GM03348 (cell line): ENCODE results near the gene FBXW5.

ENCODE experiments used
- DNase-seq: peaks from one replicate; pipeline ENCODE4 v3.0.0; 2012; ENCODE audit warnings: low spot score

The FBXW5 gene, protein sequence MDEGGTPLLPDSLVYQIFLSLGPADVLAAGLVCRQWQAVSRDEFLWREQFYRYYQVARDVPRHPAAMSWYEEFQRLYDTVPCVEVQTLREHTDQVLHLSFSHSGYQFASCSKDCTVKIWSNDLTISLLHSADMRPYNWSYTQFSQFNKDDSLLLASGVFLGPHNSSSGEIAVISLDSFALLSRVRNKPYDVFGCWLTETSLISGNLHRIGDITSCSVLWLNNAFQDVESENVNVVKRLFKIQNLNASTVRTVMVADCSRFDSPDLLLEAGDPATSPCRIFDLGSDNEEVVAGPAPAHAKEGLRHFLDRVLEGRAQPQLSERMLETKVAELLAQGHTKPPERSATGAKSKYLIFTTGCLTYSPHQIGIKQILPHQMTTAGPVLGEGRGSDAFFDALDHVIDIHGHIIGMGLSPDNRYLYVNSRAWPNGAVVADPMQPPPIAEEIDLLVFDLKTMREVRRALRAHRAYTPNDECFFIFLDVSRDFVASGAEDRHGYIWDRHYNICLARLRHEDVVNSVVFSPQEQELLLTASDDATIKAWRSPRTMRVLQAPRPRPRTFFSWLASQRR

DNA sequence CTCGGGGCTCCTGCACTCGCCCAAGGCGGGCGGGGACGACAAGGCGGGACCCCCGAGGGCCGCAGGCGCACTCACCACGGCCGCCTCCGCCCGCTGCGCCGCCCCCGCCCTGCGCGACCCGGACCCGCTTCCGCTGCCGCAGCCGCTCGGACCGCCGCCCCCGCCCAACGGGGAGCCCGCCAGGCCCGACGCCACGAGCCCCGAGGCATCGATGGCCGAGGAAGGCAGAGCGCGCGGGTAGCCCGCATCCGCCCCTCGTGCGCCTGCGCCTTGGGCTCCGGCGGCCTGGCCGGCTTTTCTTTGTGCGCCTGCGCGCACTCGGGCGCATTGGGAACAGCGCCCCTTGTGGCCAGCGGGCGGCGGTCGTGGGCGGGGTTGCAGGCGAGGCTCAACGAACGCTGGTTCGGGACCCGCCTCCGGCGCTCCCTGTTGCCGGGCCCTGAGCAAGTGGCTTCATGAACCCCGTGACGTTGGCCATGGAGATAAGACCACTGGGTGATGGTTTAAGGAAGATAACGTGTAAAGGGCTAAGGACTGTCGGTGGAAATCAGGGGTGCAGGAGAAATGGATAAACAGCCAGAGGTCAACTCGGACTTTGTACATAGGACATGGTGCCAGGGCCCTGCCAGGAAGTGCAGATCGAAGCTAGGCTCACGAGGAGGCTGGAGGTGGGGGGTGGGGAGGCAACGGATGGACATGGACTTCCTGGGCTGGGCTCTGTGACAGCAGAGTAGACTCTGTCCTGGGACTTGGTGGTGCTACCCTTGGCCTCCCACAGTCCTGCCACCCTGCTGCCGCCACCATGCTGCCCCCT is at the start of gene FBXW5, which contains the start of gene C8G:
Gene FBXW5, minus strand, starts transcription at position 220 of the 814 bp plus-strand sequence. CDS start 655 bp downstream, outside the sequence.
Gene C8G, plus strand, starts transcription at position 725 of the 814 bp plus-strand sequence. Its CDS starts 78 bp downstream, at position 803.
- DNase-seq: peak; percentile 100

DNA sequence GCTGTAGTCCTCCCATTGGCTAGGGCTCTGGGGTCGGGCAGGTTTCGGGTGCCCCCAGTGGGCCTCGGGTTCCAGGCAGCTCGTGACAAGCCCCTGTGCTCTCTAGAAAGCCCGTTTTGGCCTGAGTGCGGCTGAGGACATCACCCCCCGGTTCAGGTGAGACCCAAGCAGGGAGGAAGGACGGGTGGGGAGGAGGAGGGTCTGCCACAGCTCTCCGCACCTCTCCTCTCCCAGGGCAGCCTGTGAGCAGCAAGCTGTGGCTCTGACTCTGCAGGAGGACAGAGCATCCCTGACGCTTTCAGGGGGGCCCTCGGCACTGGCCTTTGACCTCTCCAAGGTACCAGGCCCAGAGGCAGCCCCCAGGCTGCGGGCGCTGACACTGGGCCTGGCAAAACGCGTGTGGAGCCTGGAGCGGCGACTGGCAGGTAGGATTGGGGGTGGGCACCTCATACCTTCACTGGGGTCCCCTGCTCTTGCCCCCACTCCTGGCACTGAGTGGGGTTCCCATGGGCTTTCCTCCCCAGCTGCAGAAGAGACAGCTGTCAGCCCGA is 48.4 kb upstream of the FBXW5 start:
- DNase-seq: no peak

DNA sequence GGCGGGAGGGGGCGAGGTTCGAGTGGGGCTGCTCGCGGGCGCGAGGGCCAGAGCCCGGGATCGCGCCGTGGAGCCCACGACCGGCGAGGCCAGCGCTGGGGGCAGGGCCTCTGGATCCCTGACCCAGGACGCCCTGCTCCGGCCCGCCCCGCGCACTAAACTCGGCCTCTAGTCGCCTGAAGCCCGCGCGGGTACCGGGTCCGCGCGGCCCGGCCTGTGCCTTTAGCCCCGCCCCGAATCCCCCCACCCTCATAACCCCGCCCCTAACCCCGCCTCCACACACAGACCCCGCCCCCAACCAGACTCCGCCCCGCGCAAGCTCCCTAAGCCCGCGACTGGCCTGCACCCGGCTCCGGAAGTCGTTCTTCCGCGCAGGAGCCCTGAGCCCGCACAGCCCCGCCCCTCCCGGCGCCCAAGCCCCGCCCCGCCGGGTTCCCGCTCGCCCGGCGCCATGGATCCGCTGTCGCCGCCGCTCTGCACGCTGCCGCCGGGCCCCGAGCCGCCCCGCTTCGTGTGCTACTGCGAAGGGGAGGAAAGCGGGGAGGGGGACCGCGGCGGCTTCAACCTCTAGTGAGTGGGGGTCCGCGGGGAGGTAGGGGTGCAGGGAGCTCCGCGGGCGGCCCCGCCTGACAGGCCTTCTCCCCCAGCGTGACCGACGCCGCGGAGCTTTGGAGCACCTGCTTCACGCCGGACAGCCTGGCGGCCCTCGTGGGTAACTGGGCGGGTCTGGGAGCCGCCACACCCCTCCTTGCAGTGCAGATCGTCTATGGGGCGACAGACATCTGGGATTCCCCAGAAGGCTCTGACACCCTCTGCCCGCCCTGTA is 47.7 kb upstream of the FBXW5 start, which contains the start of gene PAXX:
Gene PAXX, plus strand, starts transcription at position 430 of the 826 bp plus-strand sequence. Its CDS starts 22 bp downstream, at position 452.
- DNase-seq: peak; percentile 99

DNA sequence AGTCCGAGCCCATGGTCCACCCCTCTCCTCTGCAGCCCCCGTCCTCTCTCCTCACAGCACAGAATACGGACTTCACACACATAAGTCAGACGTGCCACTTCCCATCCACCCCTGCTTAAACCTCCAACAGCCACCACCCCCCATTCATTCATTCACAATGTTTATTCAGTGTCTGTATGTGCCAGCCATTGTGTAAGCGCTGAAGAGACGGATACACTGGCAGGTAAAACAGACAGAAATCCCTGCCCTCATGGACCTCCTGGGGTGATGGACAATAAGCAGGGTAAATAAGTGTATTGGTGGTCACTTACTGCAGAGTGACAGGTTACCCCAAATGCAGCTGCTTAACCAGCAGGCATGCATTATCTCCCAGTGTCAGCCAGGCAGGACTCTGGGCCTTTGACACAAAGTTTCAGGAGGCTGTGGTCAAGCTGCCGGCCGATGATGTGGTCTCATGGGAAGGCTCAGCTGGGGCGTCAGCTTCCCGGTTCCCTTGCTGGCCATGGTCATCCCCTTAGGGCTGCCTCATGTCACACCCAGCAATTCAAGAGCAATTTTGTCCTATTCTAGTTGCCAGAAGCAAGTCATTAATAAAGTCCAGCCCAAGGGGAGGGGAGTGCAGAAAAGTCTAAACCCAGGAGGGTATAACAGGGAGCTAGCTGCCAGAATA is 45.8 kb upstream of the FBXW5 start:
- no peak for DNase-seq

DNA sequence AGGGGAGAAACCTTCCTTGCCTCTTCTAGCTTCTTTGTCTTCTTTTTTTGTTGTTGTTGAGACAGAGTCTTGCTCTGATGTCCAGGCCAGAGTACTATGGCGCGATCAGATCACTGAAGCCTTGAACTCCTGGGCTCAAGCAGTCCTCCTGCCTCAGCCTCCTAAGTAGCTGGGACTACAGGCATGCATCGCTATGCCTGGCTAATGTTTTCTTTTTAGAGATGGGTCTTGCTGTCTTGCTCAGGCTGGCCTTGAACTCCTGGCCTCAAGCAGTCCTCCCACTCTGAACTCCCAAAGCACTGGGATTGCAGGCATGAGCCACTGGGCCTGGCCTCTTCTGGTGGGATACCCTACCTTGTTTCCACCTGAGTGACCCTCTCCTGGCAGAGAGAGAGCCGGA is 44.3 kb upstream of the FBXW5 start:
- no peak for DNase-seq

DNA sequence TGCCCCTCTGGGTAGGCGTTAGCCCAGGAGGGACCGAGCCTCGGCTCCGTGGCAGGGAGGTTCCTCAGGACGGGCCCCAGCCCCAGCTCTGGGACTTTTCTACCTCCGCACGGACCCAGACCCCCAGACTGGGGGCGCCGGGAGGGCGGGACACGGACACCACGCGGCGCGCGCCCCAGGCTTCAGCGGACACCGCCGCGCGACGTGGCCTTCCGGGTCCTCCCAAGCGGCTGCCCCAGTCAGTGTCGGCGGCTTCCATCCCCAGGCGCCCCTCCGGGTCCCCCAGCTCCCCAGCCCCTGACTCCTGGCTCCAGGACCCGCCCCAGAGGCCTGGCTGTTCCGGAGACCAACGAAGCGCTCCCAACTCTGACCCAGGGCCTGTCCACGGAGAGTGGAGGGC is 41.3 kb upstream of the FBXW5 start:
- no peak for DNase-seq

DNA sequence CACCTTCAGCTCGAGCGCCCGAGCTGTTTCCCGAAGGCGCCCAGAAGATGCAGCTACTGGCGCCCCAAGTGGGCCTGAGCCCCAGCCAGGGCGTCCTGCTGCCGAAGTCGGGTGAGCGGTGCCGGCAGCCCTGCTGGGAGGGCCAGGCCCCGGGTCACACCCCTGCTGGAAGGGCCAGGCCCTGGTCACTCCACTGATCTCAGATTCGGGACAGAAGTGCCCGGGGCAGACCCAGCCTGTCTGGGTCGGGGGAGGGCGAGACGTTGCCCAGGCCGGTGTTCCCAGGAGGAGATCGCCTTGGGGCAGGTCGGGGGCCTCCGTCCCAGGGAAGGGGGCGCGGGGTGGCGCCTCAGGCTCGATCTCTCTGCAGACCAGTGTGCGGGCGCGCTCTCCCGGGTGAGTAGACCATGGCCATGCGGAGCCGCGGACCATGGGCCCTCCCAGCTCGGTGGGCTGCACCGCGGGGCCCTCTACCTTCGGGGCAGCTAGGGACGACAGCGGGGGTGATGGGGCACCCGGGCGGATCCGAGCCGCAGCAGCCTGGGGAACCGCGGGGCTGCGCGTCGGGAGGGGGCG is 40.6 kb upstream of the FBXW5 start:
- no peak for DNase-seq

DNA sequence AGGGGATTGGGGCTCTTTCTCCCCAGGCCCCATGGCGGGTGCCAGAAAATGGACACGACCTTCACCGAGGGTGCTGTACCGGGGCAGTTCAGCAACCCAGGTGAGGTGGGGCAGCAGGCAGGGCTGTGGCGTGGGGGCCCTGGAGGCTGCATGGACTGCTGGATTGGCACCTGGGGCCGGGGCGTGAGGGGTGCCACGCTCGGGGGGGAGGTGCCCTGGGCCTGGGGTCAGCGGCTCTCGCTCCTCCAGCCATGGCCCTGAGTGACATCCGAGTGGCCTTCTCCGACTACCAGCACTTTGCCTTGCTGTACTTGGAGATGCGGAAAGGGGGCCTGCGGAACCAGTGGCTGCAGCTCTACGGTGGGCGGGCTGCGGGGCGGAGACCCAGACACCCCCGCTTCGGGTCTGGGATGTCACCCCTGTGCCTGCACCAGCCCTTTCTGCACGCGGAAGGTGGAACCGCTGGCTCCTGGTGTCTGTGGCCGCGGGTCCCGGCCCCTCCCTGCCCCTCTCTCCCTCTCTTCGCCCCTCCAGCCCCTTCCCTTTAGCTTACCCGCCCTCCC is 40.0 kb upstream of the FBXW5 start:
- DNase-seq: no peak

DNA sequence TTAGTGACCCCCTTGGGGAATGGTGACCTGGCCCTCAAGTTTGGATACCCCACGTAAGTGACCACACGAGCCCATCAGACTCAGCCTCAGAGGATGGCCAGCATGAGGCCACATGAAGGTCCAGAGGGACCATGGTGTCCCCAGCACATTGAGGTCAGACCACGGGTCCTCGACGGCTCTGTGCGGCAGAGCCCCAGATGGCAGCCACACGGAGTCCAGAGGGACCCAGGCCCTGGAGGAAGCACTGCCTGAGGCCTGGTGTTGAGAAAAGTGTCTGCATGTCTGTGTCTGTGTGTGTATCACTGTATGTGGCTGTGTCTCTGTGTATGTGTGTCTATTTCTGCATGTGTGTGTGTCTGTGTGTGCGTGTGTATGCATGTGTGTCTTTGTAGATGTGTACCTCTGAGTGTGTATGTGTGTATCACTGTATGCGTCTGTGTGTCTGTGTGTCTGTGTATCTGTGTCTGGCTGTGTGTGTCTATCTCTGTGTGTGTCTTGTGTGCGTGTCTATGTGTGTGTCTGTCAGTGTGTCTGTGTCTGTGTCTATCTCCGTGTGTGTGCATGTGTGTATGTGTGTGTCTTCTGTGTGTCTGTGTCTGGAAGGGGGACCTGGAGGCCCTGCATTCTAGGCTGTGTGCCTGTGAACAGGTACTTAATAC is 39.2 kb upstream of the FBXW5 start:
- DNase-seq: no peak

DNA sequence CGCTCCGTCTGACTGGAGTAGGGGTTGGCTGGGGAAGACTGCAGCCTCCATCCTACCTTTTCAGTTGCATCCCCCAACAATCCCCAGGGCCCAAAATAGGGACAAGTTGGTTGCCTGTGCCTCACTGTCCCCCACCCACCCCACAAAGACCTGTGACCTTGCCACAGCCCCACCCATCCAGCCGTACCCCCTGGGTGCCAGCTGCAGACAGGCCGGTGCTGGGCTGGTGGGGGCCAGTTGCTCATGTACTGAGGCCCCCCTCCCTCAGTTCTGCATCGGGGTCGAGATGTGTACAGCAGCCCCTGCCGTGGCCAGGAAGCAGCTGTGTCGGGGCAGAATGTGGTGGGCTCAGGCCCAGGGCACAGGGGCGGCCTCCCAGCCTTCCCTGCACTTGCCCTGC is 38.6 kb upstream of the FBXW5 start:
- DNase-seq: no peak

DNA sequence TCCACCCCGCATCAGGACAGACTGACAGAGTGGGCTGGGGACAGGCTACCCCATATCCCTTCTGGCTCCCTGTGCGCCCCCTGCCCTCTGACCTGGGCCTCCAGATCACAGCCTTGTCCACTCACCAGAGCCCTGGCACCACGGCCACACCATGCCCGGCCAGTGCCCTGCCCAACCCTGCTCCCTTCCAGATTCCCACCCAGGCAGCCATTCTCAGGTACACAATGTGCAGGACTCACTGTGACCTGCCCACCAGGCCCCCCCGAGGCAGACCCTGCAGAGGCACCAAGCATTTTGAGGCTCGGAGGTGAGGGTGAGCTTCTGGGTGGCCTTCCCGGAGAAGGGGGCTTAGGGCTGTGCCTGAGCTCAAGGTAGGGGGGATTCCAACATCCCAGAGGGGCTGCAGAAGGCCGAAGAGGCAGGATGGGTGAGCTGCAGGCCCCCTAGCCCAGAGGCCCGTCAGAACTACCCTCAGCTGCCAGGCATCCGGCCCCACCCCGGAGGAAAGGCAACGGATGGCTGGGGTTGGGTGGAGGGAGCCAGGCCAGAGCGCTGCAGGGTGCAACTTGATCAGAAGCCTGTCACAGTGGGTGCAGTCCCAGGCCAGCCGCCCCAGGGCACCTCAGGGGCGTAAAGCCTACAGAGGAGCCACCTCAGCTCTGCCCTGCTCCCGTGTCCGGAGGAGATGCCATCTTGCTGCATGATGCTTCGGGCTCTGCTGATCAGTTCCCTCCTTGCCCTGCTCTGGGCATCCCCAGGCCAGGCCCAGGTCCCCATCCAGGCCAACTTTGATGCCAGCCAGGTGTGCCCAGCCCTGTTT is 37.9 kb upstream of the FBXW5 start, which contains the start of gene LCNL1:
Gene LCNL1, plus strand, starts transcription at position 762 of the 820 bp plus-strand sequence. CDS start 594 bp downstream, outside the sequence.
- no peak for DNase-seq

DNA sequence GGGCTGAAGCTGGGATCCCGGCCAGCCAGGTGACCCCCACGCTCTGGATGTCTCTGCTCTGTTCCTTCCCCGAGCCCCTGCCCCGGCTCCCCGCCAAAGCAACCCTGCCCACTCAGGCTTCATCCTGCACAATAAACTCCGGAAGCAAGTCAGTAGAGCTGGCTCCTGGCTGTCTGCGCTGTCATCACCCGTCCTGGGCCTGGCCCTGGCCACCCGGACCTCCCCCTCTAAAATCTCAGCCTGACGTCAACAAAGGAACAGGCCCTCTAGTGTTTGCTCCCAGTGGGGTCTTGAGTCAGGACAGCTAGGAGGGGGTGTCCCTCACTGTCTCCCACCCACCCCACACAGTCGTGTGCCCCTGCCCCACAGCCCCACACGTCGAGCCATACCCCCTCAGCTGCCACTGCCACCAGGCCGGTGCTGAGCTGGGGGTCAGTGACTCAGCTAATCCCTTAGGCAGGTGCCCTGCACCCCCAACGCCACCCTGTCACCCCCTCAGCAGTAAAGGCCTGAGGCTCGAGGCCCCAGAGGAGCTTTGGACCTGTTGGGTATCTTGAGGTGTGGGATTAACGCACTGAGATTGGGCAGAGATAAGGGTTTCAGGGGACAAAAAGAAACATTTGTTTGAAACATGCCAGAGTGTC is 37.2 kb upstream of the FBXW5 start:
- DNase-seq: no peak

DNA sequence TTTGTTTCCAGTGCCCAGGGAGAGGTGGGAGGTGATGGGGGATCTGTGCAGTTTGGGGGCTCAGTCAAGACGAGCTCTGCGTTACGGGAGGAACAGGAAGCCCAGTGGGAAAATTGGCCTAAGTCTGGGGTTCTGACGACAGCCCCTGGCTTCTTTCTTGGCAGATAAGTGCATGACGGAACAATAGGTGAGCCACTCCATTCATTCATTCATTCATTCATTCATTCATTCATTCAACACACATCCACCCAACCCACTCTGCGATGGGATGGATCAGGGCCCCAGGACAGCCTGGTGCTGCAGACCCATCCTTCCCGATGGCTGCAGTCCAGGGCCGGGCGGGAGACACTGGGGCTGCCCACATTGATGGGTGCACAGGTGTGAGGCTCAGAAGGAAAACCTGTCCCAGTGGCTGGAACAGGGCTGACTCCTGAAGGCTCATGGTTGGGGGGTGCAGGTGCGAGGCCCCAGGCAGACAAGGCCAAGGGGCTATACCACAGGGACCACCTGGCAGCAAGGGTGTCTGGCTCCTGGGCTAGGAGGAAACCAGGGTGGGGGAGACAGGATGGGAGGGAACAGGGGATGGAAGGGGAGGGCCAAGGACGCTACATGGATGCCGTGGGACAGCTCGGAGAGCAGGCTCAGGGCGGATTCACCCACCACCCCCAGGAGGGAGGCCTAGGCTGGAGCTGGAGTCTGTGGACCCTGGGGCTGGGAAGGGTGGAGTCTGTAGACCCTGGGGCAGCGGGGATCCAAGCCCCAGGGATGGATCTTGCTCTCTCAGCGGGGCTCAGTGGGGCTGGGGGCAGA is 36.3 kb upstream of the FBXW5 start:
- no peak for DNase-seq

DNA sequence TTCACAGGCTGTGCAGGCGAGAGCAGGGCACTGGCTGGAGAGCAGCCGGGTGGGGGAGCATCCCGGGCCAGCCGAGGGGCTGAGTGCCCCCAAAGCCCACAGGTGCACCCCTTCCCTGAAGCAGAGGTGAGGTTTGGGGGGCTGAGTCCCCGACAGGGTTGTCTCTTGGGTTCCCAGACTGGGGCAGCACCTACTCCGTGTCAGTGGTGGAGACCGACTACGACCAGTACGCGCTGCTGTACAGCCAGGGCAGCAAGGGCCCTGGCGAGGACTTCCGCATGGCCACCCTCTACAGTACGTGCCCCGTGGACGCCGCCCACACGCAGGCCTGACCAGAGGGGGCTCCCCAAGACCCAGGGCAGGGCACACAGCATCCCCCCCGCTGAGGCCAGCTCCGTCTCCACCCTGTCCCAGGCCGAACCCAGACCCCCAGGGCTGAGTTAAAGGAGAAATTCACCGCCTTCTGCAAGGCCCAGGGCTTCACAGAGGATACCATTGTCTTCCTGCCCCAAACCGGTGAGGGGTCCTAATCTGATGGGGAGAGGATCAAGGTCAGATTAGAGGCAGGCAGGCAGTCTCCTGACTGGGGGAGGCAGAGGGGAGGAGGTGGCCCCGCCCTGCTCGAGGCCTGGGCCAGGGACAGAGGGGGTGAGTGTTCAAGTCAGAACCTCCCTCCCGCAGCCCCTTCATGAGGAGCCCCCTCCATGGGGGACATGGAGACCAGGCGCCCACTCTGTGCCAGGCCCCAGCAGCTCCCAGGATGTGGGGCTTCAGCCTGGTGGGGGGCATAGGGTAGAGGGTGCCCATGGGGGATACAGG is 35.4 kb upstream of the FBXW5 start:
- DNase-seq: no peak

DNA sequence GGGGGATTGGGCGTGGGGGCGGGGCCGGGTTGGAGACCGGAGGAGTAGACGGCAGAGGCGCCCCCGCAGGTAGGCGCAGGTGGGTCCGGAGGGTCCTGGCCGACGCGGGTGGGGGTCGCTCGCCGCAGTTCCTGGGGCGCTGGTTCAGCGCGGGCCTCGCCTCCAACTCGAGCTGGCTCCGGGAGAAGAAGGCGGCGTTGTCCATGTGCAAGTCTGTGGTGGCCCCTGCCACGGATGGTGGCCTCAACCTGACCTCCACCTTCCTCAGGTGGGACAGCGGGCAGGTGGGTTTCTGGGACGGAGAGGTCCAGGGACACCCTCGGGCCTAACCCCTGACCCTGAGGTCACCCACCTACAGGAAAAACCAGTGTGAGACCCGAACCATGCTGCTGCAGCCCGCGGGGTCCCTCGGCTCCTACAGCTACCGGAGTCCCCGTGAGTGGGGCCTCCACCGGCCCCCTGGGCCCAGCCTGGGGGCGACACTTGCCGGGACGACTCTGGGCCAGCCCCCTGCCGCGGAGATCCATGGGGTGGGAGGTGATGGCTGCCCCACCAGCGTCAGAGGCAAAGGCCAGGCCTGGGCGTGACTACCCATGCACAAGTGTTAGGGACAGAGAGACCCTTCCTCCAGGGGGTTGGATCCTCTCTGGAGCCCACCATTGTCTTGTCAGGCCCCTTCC is 34.5 kb upstream of the FBXW5 start:
- no peak for DNase-seq
